Endothelial cell of umbilical vein (primary cell): ENCODE data around the gene PRTN3. TPM values are rescaled to one million over a fixed set of nuclear protein-coding genes. Genes with fewer than 3 reads are reported as not detected.

Source experiments
- BruUV-seq: library from RNA; stranded (reverse); fragments of 400-500 nt; replicated peaks from 2 replicates; lab custom pipeline; 2021; lab: Mats Ljungman, UMichigan
- CTCF ChIA-PET: fragments of 300-600, 350-600 bp; sonication (Branson Sonifier 250); formaldehyde crosslinking; loops from one replicate; lab custom pipeline; 2021; ENCODE audit warnings: antibody characterized with exemption, inconsistent platforms; lab: Charles Lee
- POLR2A ChIA-PET: fragments of 300-600, 350-600 bp; sonication (Branson Sonifier 250); formaldehyde crosslinking; loops from one replicate; lab custom pipeline; 2021; ENCODE audit warnings: antibody characterized with exemption, inconsistent platforms; lab: Charles Lee
- DNase-seq: peaks from one replicate; pipeline ENCODE4 v3.0.0-alpha.2; 2011; ENCODE audit warnings: low read depth, low spot score
- FAIRE-seq: peaks from 2 replicates; lab custom pipeline; 2011; peaks lifted over from hg19 to GRCh38; lab: Jason Lieb, UNC
- H2AFZ ChIP-seq: 2 replicates; pipeline ENCODE4 v1.6.0; 2012; ENCODE audit warnings: low read depth, low read length, control low read depth, inconsistent platforms
- H3K27ac ChIP-seq: 2 replicates; pipeline ENCODE4 v1.5.1; 2011; ENCODE audit warnings: low read depth, mild to moderate bottlenecking, control low read depth, low read length, moderate library complexity; ENCODE audit not compliant: insufficient read depth
- H3K27me3 ChIP-seq, 2 experiments: 2 replicates each; pipeline versions ENCODE4 v1.6.0 to v1.6.1; 2011; ENCODE audit warnings: low read length in 2 of 2, mixed read lengths in 1 of 2; ENCODE audit not compliant: control insufficient read depth in 2 of 2, insufficient read depth in 2 of 2
- H3K36me3 ChIP-seq, 2 experiments: 2 replicates in 1 of 2; 3 replicates in 1 of 2; pipeline ENCODE4 v1.5.1; 2011; ENCODE audit warnings: low read length in 2 of 2, mild to moderate bottlenecking in 1 of 2, moderate library complexity in 1 of 2; ENCODE audit not compliant: control insufficient read depth in 2 of 2, insufficient read depth in 2 of 2; ENCODE audit errors: extremely low read depth in 1 of 2
- H3K4me1 ChIP-seq: 3 replicates; pipeline ENCODE4 v1.5.1; 2011; ENCODE audit warnings: mild to moderate bottlenecking, low read length; ENCODE audit not compliant: control insufficient read depth, insufficient read depth; ENCODE audit errors: extremely low read depth
- H3K4me2 ChIP-seq: 2 replicates; pipeline ENCODE4 v1.6.1; 2011; ENCODE audit warnings: low read length, control low read depth, mixed read lengths; ENCODE audit not compliant: insufficient read depth
- H3K4me3 ChIP-seq, 3 experiments: fragments of 200-600 bp in 1 of 3; sonication (generic), shearing (Covaris generic) in 1 of 3; replicated peaks in 1 of 3; 2 replicates each; pipeline ENCODE4 v1.5.1; 2011 to 2016; ENCODE audit warnings: control low read depth in 3 of 3, low read length in 3 of 3, mild to moderate bottlenecking in 2 of 3, inconsistent platforms in 1 of 3, low read depth in 1 of 3, moderate library complexity in 1 of 3; ENCODE audit not compliant: insufficient read depth in 1 of 3
- H3K79me2 ChIP-seq: 2 replicates; pipeline ENCODE4 v1.6.0; 2012; ENCODE audit warnings: low read length, inconsistent platforms; ENCODE audit not compliant: control insufficient read depth, insufficient read depth
- H3K9ac ChIP-seq: replicated peaks from 2 replicates; pipeline ENCODE3; 2011; ENCODE audit warnings: low read length, control low read depth; ENCODE audit not compliant: insufficient read depth; ENCODE audit errors: extremely low read depth
- H3K9me1 ChIP-seq: replicated peaks from 3 replicates; pipeline ENCODE4 v1.6.0; 2011; ENCODE audit warnings: mild to moderate bottlenecking, low read length; ENCODE audit not compliant: control insufficient read depth, insufficient read depth; ENCODE audit errors: extremely low read depth
- H3K9me3 ChIP-seq: replicated peaks from 2 replicates; pipeline ENCODE4 v1.5.1; 2012; ENCODE audit warnings: low read length, inconsistent platforms; ENCODE audit not compliant: control insufficient read depth, insufficient read depth
- H4K20me1 ChIP-seq: replicated peaks from 2 replicates; pipeline ENCODE3; 2011; ENCODE audit warnings: mild to moderate bottlenecking, low read length; ENCODE audit not compliant: control insufficient read depth, insufficient read depth; ENCODE audit errors: extremely low read depth
- EZH2 ChIP-seq: IDR thresholded peaks from 2 replicates; pipeline ENCODE4 v1.6.1; 2012; ENCODE audit warnings: borderline replicate concordance, low read depth, mild to moderate bottlenecking, moderate library complexity, low read length, inconsistent platforms; ENCODE audit not compliant: severe bottlenecking
- FOS ChIP-seq: IDR thresholded peaks from 2 replicates; pipeline ENCODE4 v1.6.1; 2011; ENCODE audit warnings: mild to moderate bottlenecking, low read length, moderate library complexity, borderline replicate concordance; ENCODE audit not compliant: insufficient read depth
- GATA2 ChIP-seq: IDR thresholded peaks from 2 replicates; pipeline ENCODE4 v1.7.0; 2011; ENCODE audit warnings: low read depth, mild to moderate bottlenecking, moderate library complexity, mixed read lengths, low read length; ENCODE audit not compliant: insufficient read length, insufficient read depth
- JUN ChIP-seq: IDR thresholded peaks from 2 replicates; pipeline ENCODE4 v1.6.1; 2011; ENCODE audit warnings: borderline replicate concordance, low read depth; ENCODE audit not compliant: insufficient read length, insufficient read depth
- MYC ChIP-seq: IDR thresholded peaks from one replicate; pipeline ENCODE4 v1.6.1; 2011; ENCODE audit warnings: mild to moderate bottlenecking, low read depth, low read length
- POLR2A ChIP-seq: IDR thresholded peaks from 2 replicates; pipeline ENCODE4 v1.6.1; 2012; ENCODE audit warnings: low read depth, mild to moderate bottlenecking, control low read depth, low read length
- POLR2AphosphoS5 ChIP-seq: IDR thresholded peaks from 2 replicates; pipeline ENCODE4 v1.6.1; 2012; ENCODE audit warnings: low read depth, mild to moderate bottlenecking, control low read depth, low read length, moderate library complexity; ENCODE audit not compliant: insufficient read depth
- dilution Hi-C: fragments of 300-500 bp; cut with MboI; formaldehyde crosslinking; loops from one replicate; pipeline ENCODE4 v1.15.0; 2019; ENCODE audit warnings: low sequenced_read_pairs; ENCODE audit not compliant: extremely low pct_ligation_motif_present
- intact Hi-C: fragments of 100-400 bp; cut with micrococcal nuclease; formaldehyde crosslinking; loops from one replicate; pipeline ENCODE4 v1.10.0; 2022
- polyA plus RNA-seq, 4 experiments: library from polyadenylated mRNA; depleted of rRNA in 3 of 4; stranded (reverse) in 3 of 4; unstranded in 1 of 4; fragments of >200 nt; gene quantifications; 2 replicates each; pipeline versions ENCODE4 v1.2.1 to v1.2.3, GENCODE V29; 2011 to 2012; ENCODE audit warnings: missing spikeins in 1 of 4
- total RNA-seq: library from RNA; stranded (reverse); gene quantifications from 2 replicates; pipeline ENCODE4 v1.2.3, GENCODE V29; 2021
- TF ChIP-seq, protein P1 (sequence below): IDR thresholded peaks from 2 replicates; pipeline ENCODE4 v1.6.1; 2011; ENCODE audit not compliant: insufficient read depth, insufficient read length
- TF ChIP-seq, protein P2 (sequence below), 2 donors: IDR thresholded peaks; 1 replicate in 1 of 2; 2 replicates in 1 of 2; pipeline ENCODE4 v1.5.1; 2011; ENCODE audit warnings: low read length in 2 of 2, mild to moderate bottlenecking in 2 of 2, moderate library complexity in 2 of 2, control low read depth in 1 of 2, inconsistent platforms in 1 of 2, low read depth in 1 of 2; ENCODE audit not compliant: insufficient read depth in 1 of 2; ENCODE audit errors: extremely low read depth in 1 of 2

PRTN3 gene
- total and polyA plus RNA-seq, 2 donors (not counting 3 experiments of a cell fraction or from before 2014, with no cell fraction given): not detected

- intact Hi-C loops (no loop called here), dilution Hi-C loops (no loop called here)
- ChIA-PET POLR2A (no interaction called here), CTCF (interaction anchor here (0.6 kb wide), 1 partner anchor 45 kb away, joined by 3 read pairs; no protein-coding TSS in a partner anchor)
- no peaks in the 10 kb centered on the region for H3K9me3 ChIP-seq
- H3K27ac ChIP-seq: no peak overlapping the region
- TF ChIP-seq, protein P1, sequence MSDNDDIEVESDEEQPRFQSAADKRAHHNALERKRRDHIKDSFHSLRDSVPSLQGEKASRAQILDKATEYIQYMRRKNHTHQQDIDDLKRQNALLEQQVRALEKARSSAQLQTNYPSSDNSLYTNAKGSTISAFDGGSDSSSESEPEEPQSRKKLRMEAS: no peak
- TF ChIP-seq MYC (no peak), JUN (no peak), GATA2 (no peak), POLR2A (no peak), EZH2 (no peak), POLR2AphosphoS5 (no peak), FOS (no peak)
- TF ChIP-seq, protein P2, sequence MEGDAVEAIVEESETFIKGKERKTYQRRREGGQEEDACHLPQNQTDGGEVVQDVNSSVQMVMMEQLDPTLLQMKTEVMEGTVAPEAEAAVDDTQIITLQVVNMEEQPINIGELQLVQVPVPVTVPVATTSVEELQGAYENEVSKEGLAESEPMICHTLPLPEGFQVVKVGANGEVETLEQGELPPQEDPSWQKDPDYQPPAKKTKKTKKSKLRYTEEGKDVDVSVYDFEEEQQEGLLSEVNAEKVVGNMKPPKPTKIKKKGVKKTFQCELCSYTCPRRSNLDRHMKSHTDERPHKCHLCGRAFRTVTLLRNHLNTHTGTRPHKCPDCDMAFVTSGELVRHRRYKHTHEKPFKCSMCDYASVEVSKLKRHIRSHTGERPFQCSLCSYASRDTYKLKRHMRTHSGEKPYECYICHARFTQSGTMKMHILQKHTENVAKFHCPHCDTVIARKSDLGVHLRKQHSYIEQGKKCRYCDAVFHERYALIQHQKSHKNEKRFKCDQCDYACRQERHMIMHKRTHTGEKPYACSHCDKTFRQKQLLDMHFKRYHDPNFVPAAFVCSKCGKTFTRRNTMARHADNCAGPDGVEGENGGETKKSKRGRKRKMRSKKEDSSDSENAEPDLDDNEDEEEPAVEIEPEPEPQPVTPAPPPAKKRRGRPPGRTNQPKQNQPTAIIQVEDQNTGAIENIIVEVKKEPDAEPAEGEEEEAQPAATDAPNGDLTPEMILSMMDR (IDR thresholded peaks at IDR 0.05; ENCODE audit: extremely low read depth in 1 of 2, insufficient read depth in 1 of 2, low read depth in 1 of 2, low read length in 2 of 2): no peak
- H2AFZ ChIP-seq: no peak overlapping the region
- DNase-seq (no peak), FAIRE-seq (no peak)
- H3K79me2 ChIP-seq: peaks cover 4% of the 10 kb centered on the region
- H3K9ac ChIP-seq: no peak overlapping the region
- H3K4me1 ChIP-seq: no peaks in the 10 kb centered on the region
- no TSS peak for BruUV-seq
- peaks cover 13 to 17% of the 10 kb centered on the region in 2 experiments for H3K36me3 ChIP-seq
- no peaks in the 10 kb centered on the region for H3K27me3 ChIP-seq
- H3K4me2 ChIP-seq: no peak overlapping the region
- no peaks in the 10 kb centered on the region for H3K9me1 ChIP-seq
- peaks cover 3% of the 10 kb centered on the region for H4K20me1 ChIP-seq
- H3K4me3 ChIP-seq: no peak overlapping the region
These were observed 25.6 kb upstream of the PRTN3 start for GRCh38 chr19:815079-815774.
